PC-3 (cell line): ENCODE data around the gene DIAPH2.

Source experiments
- EZH2 ChIP-seq: fragments of 300-600 bp; sonication (generic); IDR thresholded peaks from one replicate; pipeline ENCODE4 v1.6.1; 2017; ENCODE audit warnings: antibody characterized with exemption, mild to moderate bottlenecking, low read length; ENCODE audit not compliant: unreplicated experiment
- TF ChIP-seq, protein P1 (sequence below): fragments of 300-600 bp; sonication (generic); conservative IDR thresholded peaks from 2 replicates; pipeline ENCODE4 v1.5.1; 2017; ENCODE audit warnings: antibody characterized with exemption, low read depth, mild to moderate bottlenecking, low read length

DNA sequence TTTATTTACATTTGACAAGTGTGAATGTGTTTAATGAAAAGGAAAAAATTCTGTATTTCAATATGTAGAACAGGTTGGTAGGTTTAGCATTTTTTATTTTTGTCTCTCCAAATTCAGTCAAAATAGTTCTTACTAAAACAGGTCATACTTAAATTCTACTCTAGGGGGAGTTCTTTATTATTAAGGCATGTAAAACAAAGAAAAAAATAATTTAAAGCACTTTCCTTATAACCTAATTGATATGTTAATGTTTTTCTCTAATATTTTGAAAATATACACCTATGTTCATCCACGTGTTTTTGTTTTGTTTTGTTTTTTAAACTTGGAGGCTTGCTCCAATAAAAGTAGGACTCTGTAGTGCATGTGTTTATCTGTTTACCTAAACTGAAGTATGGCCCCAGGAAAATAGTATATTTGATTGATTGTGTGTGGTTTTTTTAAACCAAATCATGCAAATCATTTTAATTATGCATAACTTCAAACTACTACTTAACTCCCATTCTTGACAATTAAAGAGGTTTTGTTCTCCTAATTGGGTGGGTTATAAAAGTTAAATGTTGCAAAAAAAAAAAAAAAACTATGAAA is 761.7 kb downstream of the DIAPH2 start:
- TF ChIP-seq, protein P1, sequence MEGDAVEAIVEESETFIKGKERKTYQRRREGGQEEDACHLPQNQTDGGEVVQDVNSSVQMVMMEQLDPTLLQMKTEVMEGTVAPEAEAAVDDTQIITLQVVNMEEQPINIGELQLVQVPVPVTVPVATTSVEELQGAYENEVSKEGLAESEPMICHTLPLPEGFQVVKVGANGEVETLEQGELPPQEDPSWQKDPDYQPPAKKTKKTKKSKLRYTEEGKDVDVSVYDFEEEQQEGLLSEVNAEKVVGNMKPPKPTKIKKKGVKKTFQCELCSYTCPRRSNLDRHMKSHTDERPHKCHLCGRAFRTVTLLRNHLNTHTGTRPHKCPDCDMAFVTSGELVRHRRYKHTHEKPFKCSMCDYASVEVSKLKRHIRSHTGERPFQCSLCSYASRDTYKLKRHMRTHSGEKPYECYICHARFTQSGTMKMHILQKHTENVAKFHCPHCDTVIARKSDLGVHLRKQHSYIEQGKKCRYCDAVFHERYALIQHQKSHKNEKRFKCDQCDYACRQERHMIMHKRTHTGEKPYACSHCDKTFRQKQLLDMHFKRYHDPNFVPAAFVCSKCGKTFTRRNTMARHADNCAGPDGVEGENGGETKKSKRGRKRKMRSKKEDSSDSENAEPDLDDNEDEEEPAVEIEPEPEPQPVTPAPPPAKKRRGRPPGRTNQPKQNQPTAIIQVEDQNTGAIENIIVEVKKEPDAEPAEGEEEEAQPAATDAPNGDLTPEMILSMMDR, result peak; percentile 54
- TF ChIP-seq EZH2, result no peak
